DND-41 (cell line): ENCODE results near the gene SRPK2.

Source experiments
- EZH2 ChIP-seq: IDR thresholded peaks from 3 replicates; pipeline ENCODE4 v1.6.1; 2012; ENCODE audit warnings: borderline replicate concordance, low read depth, mild to moderate bottlenecking, moderate library complexity, low read length, inconsistent platforms; ENCODE audit not compliant: severe bottlenecking
- TF ChIP-seq, protein P1 (sequence below): IDR thresholded peaks from 2 replicates; pipeline ENCODE4 v1.5.1; 2012; ENCODE audit warnings: borderline replicate concordance, low read length, moderate library complexity, mild to moderate bottlenecking; ENCODE audit not compliant: poor library complexity, severe bottlenecking; ENCODE audit errors: extremely low read depth

DNA sequence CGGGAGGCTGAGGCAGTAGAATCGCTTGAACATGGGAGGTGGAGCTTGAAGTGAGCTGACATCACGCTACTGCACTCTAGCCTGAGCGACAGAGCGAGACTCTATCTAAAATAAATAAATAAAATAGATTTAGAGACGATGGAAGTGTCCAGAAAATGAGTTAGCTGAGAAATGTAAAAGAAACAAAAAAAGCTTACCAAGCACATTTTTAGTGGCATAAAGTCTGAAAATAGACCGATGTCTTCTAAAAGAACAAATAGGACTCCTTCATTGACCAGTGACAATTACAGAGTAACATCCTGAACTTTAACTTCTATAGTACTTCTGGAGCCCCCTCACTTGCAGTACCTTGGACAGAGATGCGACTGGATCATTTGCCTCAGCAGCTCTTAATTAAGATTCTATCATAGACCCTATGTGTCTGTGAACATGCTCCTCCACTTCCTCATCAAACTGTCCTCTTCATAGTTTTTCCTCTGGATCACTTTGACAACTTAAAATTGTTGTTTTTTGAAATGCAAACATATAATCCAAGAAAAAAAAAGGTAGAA is 25.2 kb upstream of the SRPK2 start:
- TF ChIP-seq, protein P1, sequence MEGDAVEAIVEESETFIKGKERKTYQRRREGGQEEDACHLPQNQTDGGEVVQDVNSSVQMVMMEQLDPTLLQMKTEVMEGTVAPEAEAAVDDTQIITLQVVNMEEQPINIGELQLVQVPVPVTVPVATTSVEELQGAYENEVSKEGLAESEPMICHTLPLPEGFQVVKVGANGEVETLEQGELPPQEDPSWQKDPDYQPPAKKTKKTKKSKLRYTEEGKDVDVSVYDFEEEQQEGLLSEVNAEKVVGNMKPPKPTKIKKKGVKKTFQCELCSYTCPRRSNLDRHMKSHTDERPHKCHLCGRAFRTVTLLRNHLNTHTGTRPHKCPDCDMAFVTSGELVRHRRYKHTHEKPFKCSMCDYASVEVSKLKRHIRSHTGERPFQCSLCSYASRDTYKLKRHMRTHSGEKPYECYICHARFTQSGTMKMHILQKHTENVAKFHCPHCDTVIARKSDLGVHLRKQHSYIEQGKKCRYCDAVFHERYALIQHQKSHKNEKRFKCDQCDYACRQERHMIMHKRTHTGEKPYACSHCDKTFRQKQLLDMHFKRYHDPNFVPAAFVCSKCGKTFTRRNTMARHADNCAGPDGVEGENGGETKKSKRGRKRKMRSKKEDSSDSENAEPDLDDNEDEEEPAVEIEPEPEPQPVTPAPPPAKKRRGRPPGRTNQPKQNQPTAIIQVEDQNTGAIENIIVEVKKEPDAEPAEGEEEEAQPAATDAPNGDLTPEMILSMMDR, result no peak
- TF ChIP-seq EZH2, result no peak
